Astrocyte (in vitro differentiated cells and primary cell): ENCODE measurements around the gene STK11IP. TPM values are rescaled to one million over a fixed set of nuclear protein-coding genes. Genes with fewer than 3 reads are reported as not detected.

Experiments used
- DNase-seq: peaks from one replicate; pipeline ENCODE4 v3.0.0-alpha.2; 2010; ENCODE audit warnings: low read depth
- FAIRE-seq: peaks from 2 replicates; lab custom pipeline; 2011; peaks lifted over from hg19 to GRCh38; lab: Jason Lieb, UNC
- H2AFZ ChIP-seq: 2 replicates; pipeline ENCODE4 v1.6.0; 2012; ENCODE audit warnings: low read depth, low read length, inconsistent platforms
- H3K27ac ChIP-seq: 2 replicates; pipeline ENCODE4 v1.5.1; 2011; ENCODE audit warnings: low read depth, low read length, inconsistent platforms
- H3K27me3 ChIP-seq: 2 replicates; pipeline ENCODE4 v1.6.0; 2011; ENCODE audit warnings: low read length, inconsistent platforms; ENCODE audit not compliant: insufficient read depth
- H3K36me3 ChIP-seq: 2 replicates; pipeline ENCODE4 v1.5.1; 2011; ENCODE audit warnings: low read length, inconsistent platforms; ENCODE audit not compliant: insufficient read depth
- H3K4me1 ChIP-seq: 2 replicates; pipeline ENCODE4 v1.5.1; 2011; ENCODE audit warnings: low read length, inconsistent platforms; ENCODE audit not compliant: insufficient read depth
- H3K4me2 ChIP-seq: 2 replicates; pipeline ENCODE4 v1.6.0; 2012; ENCODE audit warnings: low read length, inconsistent platforms
- H3K4me3 ChIP-seq: 2 replicates; pipeline ENCODE4 v1.5.1; 2011; ENCODE audit warnings: low read depth, mild to moderate bottlenecking, low read length, inconsistent platforms; ENCODE audit not compliant: insufficient read depth
- H3K79me2 ChIP-seq: 2 replicates; pipeline ENCODE4 v1.6.0; 2012; ENCODE audit warnings: mild to moderate bottlenecking, low read length, inconsistent platforms; ENCODE audit not compliant: insufficient read depth
- H3K9ac ChIP-seq: 2 replicates; pipeline ENCODE4 v1.6.0; 2012; ENCODE audit warnings: mild to moderate bottlenecking, low read length, inconsistent platforms
- H3K9me3 ChIP-seq: 2 replicates; pipeline ENCODE4 v1.5.1; 2012; ENCODE audit warnings: low read depth, mild to moderate bottlenecking, low read length, inconsistent platforms; ENCODE audit not compliant: insufficient read depth
- H4K20me1 ChIP-seq: 2 replicates; pipeline ENCODE4 v1.6.0; 2012; ENCODE audit warnings: low read length, inconsistent platforms; ENCODE audit not compliant: insufficient read depth
- H3K27ac Mint-ChIP-seq: one replicate; pipeline ENCODE4 v1.8.0; 2021; ENCODE audit warnings: mild to moderate bottlenecking, mixed read lengths; ENCODE audit not compliant: unreplicated experiment
- H3K27me3 Mint-ChIP-seq: one replicate; pipeline ENCODE4 v1.8.0; 2021; ENCODE audit warnings: low read depth, mixed read lengths; ENCODE audit not compliant: unreplicated experiment
- H3K36me3 Mint-ChIP-seq: one replicate; pipeline ENCODE4 v1.8.0; 2021; ENCODE audit warnings: low read depth, mixed read lengths; ENCODE audit not compliant: unreplicated experiment
- H3K4me1 Mint-ChIP-seq: one replicate; pipeline ENCODE4 v1.8.0; 2021; ENCODE audit warnings: low read depth, mixed read lengths; ENCODE audit not compliant: unreplicated experiment
- H3K4me3 Mint-ChIP-seq: one replicate; pipeline ENCODE4 v1.8.0; 2021; ENCODE audit warnings: mild to moderate bottlenecking, moderate library complexity, mixed read lengths; ENCODE audit not compliant: unreplicated experiment
- H3K9me3 Mint-ChIP-seq: one replicate; pipeline ENCODE4 v1.8.0; 2021; ENCODE audit warnings: mild to moderate bottlenecking, mixed read lengths; ENCODE audit not compliant: unreplicated experiment
- CTCF ChIP-seq: IDR thresholded peaks from 2 replicates; pipeline ENCODE4 v1.5.1; 2011; ENCODE audit warnings: low read depth, mild to moderate bottlenecking, inconsistent platforms, low read length, moderate library complexity; ENCODE audit not compliant: insufficient read depth
- EZH2 ChIP-seq: IDR thresholded peaks from 2 replicates; pipeline ENCODE4 v1.6.1; 2012; ENCODE audit warnings: mild to moderate bottlenecking, low read length, inconsistent platforms; ENCODE audit not compliant: insufficient read depth
- total RNA-seq: library from RNA; stranded (reverse); gene quantifications from 2 replicates; pipeline ENCODE4 v1.2.1, GENCODE V29; 2021

STK11IP gene
- total RNA-seq, 1 donor from 2014 or later = 24.9 TPM

- Mint-ChIP-seq H3K27ac (no peak overlapping the region), H3K4me3 (no peak overlapping the region), H3K36me3 (peaks cover 8% of the 10 kb centered on the region), H3K27me3 (peaks cover 8% of the 10 kb centered on the region), H3K9me3 (no peaks in the 10 kb centered on the region), H3K4me1 (peaks cover 5% of the 10 kb centered on the region)
- peaks cover 2% of the 10 kb centered on the region for H4K20me1 ChIP-seq
- H3K9me3 ChIP-seq = no peaks in the 10 kb centered on the region
- no peaks in the 10 kb centered on the region for H3K36me3 ChIP-seq
- H3K4me1 ChIP-seq = peaks cover 14% of the 10 kb centered on the region
- no peak overlapping the region for H2AFZ ChIP-seq
- FAIRE-seq (no peak), DNase-seq (no peak)
- no peak overlapping the region for H3K4me3 ChIP-seq
- H3K9ac ChIP-seq = no peak overlapping the region
- no peaks in the 10 kb centered on the region for H3K79me2 ChIP-seq
- no peak overlapping the region for H3K27ac ChIP-seq
- TF ChIP-seq EZH2 (no peak), CTCF (no peak)
- no peak overlapping the region for H3K4me2 ChIP-seq
- H3K27me3 ChIP-seq = no peaks in the 10 kb centered on the region
Observed at GRCh38 chr2:219555956-219556355, 41.7 kb upstream of the STK11IP start.

GRCh38 chr2:219556413-219556812 lies 41.2 kb upstream of the STK11IP start:
- FAIRE-seq = no peak
- Mint-ChIP-seq H3K27me3 (peaks cover 5% of the 10 kb centered on the region), H3K4me3 (no peak overlapping the region), H3K4me1 (peaks cover 8% of the 10 kb centered on the region), H3K27ac (no peak overlapping the region), H3K36me3 (peaks cover 8% of the 10 kb centered on the region), H3K9me3 (no peaks in the 10 kb centered on the region)
- no peak overlapping the region for H3K4me2 ChIP-seq
- no peak for DNase-seq
- H2AFZ ChIP-seq = no peak overlapping the region
- H3K4me1 ChIP-seq = peaks cover 13% of the 10 kb centered on the region
- H3K36me3 ChIP-seq = no peaks in the 10 kb centered on the region
- H3K4me3 ChIP-seq = no peak overlapping the region
- no peaks in the 10 kb centered on the region for H3K9me3 ChIP-seq
- no peaks in the 10 kb centered on the region for H3K79me2 ChIP-seq
- no peak overlapping the region for H3K27ac ChIP-seq
- H4K20me1 ChIP-seq = no peaks in the 10 kb centered on the region
- TF ChIP-seq CTCF = no peak
- H3K9ac ChIP-seq = no peak overlapping the region
- H3K27me3 ChIP-seq = no peaks in the 10 kb centered on the region

GRCh38 chr2:219557320-219557719 lies 40.3 kb upstream of the STK11IP start:
- Histone ChIP-seq H3K27ac (no peak overlapping the region), H3K9me3 (no peaks in the 10 kb centered on the region), H3K9ac (no peak overlapping the region), H3K79me2 (no peaks in the 10 kb centered on the region), H4K20me1 (no peaks in the 10 kb centered on the region), H3K4me2 (no peak overlapping the region), H3K4me1 (peaks cover 6% of the 10 kb centered on the region), H2AFZ (no peak overlapping the region), H3K36me3 (no peaks in the 10 kb centered on the region), H3K27me3 (no peaks in the 10 kb centered on the region), H3K4me3 (no peak overlapping the region)
- Mint-ChIP-seq H3K27me3 (peaks cover 5% of the 10 kb centered on the region), H3K4me1 (peaks cover 10% of the 10 kb centered on the region), H3K4me3 (no peak overlapping the region), H3K36me3 (peaks cover 8% of the 10 kb centered on the region), H3K9me3 (no peaks in the 10 kb centered on the region), H3K27ac (no peak overlapping the region)
- DNase-seq (no peak), FAIRE-seq (no peak)
- TF ChIP-seq EZH2 (no peak), CTCF (no peak)
